ENCODE results near the gene KCNJ3. TPM values are rescaled to one million over a fixed set of nuclear protein-coding genes. Genes with fewer than 3 reads are reported as not detected.

The KCNJ3 gene, protein sequence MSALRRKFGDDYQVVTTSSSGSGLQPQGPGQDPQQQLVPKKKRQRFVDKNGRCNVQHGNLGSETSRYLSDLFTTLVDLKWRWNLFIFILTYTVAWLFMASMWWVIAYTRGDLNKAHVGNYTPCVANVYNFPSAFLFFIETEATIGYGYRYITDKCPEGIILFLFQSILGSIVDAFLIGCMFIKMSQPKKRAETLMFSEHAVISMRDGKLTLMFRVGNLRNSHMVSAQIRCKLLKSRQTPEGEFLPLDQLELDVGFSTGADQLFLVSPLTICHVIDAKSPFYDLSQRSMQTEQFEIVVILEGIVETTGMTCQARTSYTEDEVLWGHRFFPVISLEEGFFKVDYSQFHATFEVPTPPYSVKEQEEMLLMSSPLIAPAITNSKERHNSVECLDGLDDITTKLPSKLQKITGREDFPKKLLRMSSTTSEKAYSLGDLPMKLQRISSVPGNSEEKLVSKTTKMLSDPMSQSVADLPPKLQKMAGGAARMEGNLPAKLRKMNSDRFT
- polyA plus RNA-seq (ENCODE audit: insufficient read length in 3 of 3), result 1 to 10 TPM; 6.3 to 7.6 (median 7.0) TPM
- long read RNA-seq, donor 1, full-length matches to known transcripts, result 1 of 1 reads
- long read RNA-seq, donor 1, partial matches to known transcripts, result 0 of 1 reads
- long read RNA-seq, donor 1, other reads (novel, unspliced or antisense), result 0 of 1 reads
- long read RNA-seq, donor 2, full-length matches to known transcripts, result 1 of 1 reads
- long read RNA-seq, donor 2, partial matches to known transcripts, result 0 of 1 reads
- long read RNA-seq, donor 2, other reads (novel, unspliced or antisense), result 0 of 1 reads
- long read RNA-seq, donor 3, result 0 reads
- long read RNA-seq, donor 4, full-length matches to known transcripts, result 1 of 1 reads
- long read RNA-seq, donor 4, partial matches to known transcripts, result 0 of 1 reads
- long read RNA-seq, donor 4, other reads (novel, unspliced or antisense), result 0 of 1 reads
- long read RNA-seq, donor 5, full-length matches to known transcripts, result 1 of 1 reads
- long read RNA-seq, donor 5, partial matches to known transcripts, result 0 of 1 reads
- long read RNA-seq, donor 5, other reads (novel, unspliced or antisense), result 0 of 1 reads
- long read RNA-seq, donor 6, full-length matches to known transcripts, result 1 of 1 reads
- long read RNA-seq, donor 6, partial matches to known transcripts, result 0 of 1 reads
- long read RNA-seq, donor 6, other reads (novel, unspliced or antisense), result 0 of 1 reads
- long read RNA-seq, donor 7, full-length matches to known transcripts, result 1 of 1 reads
- long read RNA-seq, donor 7, partial matches to known transcripts, result 0 of 1 reads
- long read RNA-seq, donor 7, other reads (novel, unspliced or antisense), result 0 of 1 reads
- long read RNA-seq, donor 8, full-length matches to known transcripts, result 1 of 1 reads
- long read RNA-seq, donor 8, partial matches to known transcripts, result 0 of 1 reads
- long read RNA-seq, donor 8, other reads (novel, unspliced or antisense), result 0 of 1 reads
- long read RNA-seq, donor 9, full-length matches to known transcripts, result 2 of 2 reads
- long read RNA-seq, donor 9, partial matches to known transcripts, result 0 of 2 reads
- long read RNA-seq, donor 9, other reads (novel, unspliced or antisense), result 0 of 2 reads
- long read RNA-seq, donor 10, full-length matches to known transcripts, result 1 of 1 reads
- long read RNA-seq, donor 10, partial matches to known transcripts, result 0 of 1 reads
- long read RNA-seq, donor 10, other reads (novel, unspliced or antisense), result 0 of 1 reads
- long read RNA-seq, donor 11, result 0 reads
- long read RNA-seq, donor 12, full-length matches to known transcripts, result 3 of 3 reads
- long read RNA-seq, donor 12, partial matches to known transcripts, result 0 of 3 reads
- long read RNA-seq, donor 12, other reads (novel, unspliced or antisense), result 0 of 3 reads
- long read RNA-seq, donor 13, full-length matches to known transcripts, result 1 of 1 reads
- long read RNA-seq, donor 13, partial matches to known transcripts, result 0 of 1 reads
- long read RNA-seq, donor 13, other reads (novel, unspliced or antisense), result 0 of 1 reads
- long read RNA-seq, donor 14, result 0 reads
- long read RNA-seq, donor 15, full-length matches to known transcripts, result 3 of 3 reads
- long read RNA-seq, donor 15, partial matches to known transcripts, result 0 of 3 reads
- long read RNA-seq, donor 15, other reads (novel, unspliced or antisense), result 0 of 3 reads
- long read RNA-seq, donor 16, result 0 reads

DNA sequence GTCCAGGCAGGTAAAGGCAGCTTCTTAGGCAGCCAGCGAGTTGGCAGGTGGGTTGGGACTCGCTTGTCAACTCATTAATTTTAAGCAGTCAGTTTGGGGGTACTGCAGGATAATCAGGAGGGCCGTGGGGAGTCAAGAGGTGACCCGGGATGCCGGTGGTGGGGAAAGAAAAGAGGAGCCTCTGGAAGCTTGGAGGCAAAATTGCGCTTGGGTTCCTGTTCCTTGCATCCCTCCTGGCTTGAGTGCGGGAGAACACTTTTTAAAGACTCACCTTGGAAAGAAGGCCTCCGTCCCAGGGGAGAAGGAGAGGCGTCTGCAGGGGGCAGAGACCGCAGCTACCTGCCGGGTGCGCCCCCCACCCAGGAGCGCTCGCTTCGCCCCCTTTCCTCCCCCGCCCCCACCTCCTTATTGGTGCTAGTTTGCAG, at the start of gene KCNJ3:
Gene KCNJ3 (plus strand): TSS at position 400 of the 425 bp plus-strand sequence. CDS start 81 bp downstream, outside the sequence.
- DNase-seq, result no peak

DNA sequence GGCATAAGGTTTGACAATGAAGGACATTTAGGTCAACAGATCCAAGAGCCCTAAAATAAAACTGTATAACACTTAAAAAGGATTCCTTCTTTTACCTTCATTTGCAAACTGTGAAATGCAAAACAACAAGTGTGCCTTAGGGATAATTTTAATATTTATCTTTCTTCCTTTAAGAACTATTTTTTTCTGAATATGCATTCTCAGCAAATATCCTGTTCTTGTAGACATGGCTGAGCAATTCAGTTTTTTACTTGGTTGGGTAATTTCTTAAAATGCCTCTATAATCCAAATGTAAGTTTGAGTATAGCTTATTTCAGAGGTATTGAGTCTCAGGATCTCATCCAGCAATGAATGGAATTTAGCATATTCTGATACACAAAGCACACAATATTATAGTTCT, 43.0 kb upstream of the KCNJ3 start:
- no peak for DNase-seq

DNA sequence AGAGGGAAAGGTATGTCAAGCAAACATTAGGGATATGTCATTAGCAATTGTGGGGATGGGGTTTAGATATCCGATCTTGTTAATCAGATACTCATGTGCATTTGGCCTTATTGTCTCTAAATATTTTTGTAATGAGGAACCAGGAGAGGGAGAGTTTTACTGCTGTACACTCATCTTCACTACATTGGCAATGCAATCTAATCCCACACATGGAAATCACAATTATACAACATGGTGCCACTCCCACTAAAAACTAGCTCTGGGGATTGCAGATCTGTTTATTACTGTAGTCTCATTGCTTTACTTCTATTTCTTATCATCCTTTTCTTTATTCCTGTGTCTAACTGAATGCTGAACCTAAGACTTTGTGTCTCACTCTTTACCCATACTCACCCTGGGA, 39.6 kb upstream of the KCNJ3 start:
- DNase-seq, result no peak

DNA sequence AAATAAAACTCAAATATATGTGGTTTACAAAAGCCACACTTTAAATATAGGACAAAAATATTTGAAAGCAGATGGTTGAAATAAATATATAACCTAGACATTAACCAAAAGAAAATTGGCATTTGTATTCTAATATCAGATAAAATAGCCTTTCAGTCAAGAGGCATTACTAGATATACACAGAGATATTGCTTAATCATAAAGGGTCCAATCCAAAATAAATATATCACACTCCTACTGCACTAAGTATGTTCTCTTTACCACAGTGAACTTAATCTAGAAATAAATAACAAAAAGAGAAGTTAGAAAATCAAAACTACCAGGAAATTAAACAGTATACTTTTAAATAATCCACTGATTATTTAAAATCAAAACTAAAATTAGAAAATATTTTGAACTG, 34.2 kb upstream of the KCNJ3 start:
- no peak for DNase-seq

DNA sequence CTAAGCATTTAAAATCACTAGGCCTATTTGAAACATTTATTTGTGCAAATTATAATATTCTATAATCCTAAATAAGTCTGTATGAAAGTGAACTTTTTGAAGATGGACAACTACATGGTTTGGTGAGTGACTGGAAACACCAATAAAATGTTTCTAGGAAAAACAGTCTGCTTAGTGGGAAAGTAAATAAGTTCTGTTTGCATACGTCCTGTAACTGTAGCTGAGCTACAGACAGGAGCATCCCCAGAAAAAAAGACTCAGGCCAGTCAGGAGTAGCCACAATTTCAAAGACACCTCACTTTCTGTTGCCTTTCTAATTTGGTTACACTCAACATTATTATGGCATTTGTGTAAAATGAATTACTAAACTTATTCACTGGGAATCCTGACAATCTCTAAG, 28.4 kb upstream of the KCNJ3 start:
- DNase-seq, result no peak

DNA sequence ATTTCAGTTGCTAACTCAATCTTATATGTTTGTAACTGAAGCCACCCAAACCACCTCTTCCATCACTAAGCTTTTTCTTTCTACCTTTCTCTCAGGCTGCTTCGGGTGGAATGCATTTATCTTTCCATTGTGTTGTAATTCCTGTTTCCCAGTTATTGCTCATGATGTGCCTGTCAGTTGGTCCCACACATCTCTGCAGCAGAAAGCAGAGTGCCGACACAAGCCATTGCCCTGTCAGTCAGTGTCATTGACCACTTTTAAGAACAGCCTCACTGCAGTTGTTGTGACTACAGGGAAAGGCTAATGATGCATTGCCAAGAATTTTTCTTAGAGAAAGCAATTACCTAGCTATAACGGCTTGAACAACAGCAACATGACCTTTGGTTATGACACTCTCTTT, 24.8 kb upstream of the KCNJ3 start:
- DNase-seq, result no peak

DNA sequence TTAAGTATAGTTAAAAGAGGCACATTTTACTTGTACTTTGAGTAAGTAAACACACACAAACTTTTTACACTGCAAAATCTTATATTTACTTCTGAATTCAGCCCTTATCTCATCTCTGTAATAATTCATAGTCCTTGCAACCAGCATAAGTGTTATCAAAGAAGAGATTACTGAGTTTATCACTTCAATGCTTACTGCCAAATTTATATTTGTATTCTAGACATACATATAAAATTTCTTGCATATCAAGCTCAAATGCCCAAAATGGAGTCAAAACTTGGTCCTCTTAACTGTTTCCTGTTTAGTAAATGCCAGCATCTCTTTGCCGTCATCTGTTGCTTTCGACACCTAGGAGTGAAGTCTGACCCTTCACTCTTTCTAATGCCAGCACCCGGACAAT, 21.1 kb upstream of the KCNJ3 start:
- no peak for DNase-seq

DNA sequence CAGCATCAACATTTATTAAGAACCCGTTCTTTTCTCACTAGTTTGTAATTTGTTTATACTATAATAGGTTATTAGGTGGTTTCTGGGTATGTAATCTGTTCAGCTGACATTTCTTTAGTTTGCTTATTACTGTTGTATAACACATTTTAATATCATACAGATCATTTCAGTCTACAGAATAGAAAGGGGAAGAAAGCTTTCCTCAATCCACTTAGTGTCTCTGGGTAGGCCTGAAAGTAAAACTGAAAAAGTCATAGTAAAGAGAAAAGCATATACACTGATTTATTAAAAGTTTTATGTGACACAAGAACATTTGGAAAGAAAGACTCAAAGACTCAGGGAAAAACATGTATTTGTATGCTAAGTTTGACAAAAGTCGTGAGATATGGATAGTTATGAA, 16.8 kb upstream of the KCNJ3 start:
- DNase-seq, result no peak

DNA sequence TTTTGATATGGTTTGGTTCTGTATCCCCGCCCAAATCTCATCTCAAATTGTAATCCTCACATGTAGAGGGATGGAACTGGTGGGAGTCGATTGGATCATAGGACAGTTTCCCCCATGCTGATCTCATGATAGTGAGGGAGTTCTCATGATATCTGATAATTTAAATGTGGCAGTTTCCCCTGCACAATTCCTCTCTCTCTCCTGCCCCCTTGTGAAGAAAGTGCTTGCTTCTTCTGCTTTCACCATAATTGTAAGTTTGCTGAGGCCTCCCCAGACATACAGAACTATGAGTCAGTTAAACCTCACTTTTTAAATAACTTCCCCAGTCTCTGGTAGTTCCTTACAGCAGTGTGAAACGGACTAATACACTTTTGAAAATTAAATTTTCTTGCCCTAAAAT, 12.3 kb upstream of the KCNJ3 start:
- DNase-seq, result no peak

DNA sequence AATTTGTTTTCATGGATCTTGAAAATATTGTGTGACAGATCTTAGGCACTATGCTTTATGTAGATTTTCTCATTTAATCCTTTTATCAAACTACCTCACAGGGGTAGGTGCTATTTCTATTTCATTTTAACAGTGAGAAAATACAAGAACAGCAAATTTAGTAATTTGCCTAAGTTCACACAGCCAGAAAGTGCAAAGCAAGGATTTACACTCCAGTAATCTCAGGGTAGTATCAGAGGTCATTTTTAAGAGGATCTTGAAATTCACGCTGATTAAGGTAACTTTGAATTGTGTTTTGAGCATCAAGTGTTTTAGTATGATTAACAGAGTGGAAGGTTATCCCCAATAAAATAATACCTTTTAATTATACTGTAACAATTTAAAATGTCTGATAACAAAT, 10.1 kb upstream of the KCNJ3 start:
- DNase-seq, result no peak

DNA sequence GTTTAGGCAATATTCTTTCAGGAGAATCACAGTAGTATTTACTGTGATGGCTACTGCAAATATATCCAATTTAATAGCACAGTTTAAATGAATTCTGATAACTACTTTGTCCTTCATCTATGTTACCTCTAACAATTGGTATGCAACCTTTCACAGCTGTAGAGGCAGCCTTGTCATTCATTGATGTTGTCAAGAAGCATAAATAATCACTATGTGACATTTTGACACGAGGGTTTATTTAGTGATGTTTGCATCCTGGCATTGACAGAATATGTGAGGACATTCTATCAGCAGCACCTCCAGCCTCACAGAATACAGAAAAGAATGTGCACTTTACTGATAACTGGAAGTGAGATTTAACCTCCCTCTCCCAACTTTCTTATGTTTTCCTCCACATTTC, 9.3 kb upstream of the KCNJ3 start:
- no peak for DNase-seq

DNA sequence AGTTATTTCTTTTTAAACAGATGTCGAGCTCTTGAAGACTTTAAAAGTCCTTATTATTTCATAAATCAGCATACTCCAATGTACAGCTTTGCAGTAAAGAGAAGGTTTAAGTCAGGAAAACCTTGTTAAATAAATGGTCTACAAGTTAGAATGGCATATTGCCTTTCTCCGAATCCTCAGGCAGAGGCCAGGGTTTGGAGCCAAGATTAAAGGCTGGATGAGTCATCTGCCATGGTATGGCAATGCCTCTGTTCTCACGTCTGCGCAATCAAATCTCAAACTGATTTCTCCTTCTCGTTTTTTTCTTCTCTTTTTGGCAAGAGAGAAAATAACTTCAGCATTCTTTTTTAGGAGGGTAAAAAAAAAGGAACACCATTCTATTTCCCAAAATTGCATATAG, 5.6 kb upstream of the KCNJ3 start:
- DNase-seq, result no peak

DNA sequence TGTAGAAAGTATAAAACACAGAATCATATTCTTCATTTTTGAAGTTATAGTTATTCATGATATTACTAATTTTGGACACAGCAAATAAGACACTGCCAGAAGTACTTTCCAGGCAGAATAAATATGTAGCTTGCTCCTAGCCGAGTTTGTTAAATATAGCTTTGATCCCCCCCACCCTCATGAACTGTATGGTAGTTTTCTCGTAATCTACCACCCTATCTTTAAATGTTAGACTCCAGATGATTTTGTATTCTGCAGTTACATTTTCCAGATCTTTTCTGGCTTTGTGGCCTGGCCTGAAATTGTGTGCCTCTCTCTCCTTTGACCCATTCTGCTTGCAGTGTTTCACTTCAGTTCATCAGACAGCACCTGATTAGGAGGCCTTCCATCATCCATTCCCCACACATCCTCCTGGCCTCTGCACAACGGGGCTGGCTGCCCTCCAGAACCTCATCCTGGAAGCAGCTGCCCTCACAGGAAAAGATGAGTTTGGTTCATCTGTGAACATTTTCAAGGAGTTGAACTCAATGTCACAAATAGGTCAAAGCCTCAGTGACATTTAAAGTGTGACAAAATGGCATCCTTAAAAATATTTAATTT, 4.7 kb upstream of the KCNJ3 start:
- DNase-seq, result no peak

DNA sequence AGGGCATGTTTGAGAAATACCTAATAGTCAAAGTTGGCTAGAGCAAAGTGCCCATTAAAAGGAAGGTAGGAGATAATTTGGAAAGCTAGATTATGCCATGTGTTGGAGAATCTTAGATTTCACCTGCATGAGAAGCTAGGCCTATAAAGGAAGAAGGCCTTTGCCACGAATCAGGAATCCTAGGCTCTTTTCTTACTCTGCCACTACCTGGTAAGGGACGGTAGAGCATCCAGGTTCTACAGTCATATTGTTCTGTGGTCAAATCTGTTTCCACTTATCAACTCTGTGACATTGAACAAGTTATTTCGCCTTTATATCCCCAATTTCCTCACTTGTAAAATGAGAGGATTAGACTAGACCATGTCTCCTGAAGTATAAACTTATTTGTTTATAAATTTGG, 3.6 kb upstream of the KCNJ3 start:
- no peak for DNase-seq

DNA sequence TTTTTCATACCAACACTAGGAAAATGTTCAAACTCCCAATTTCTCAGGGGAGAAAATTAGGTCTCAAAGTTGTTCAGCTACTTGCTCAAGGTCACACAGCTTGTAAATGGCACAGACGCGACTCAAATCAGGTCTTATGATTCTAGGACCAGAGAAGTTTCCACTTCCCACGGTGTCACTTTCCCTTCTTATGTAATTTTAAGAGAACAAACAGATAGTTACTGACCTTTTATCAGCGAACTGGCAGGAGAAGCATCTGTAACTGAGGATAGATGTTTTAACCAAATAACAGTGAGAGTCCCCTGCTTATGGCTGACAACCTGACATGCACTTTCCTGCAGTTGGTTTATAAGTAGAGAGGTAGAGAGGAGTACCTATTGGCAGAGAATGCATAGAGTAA, 2.1 kb upstream of the KCNJ3 start:
- no peak for DNase-seq

DNA sequence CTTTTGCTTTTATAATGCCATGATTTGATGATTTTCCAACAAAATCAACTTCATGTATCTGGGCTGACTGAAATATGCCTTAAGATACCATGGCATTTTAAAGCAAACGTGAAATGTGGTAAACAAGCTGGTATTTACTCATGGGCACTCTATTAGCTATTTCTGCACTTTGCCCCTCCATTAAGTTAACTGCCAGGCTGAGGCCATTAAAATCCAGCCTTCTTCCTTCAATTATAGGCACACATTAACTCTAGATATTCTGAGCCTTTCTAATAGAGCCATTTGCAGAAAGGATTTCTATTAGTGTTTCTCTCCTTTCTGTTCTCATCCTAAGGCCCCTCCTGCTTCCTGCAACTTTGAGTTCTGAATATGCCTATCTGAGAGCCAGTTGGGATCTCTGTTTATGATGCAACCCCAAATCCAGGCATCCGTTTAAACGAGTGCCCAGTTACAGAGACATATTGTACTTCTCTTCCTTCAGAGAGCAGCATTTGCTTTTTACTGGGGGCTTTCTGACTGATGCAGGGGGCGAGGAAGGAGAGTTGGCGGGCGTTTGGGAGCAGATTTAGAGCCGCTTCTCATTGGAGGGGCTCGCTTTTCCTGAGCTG, 1.6 kb upstream of the KCNJ3 start:
- DNase-seq, result no peak

DNA sequence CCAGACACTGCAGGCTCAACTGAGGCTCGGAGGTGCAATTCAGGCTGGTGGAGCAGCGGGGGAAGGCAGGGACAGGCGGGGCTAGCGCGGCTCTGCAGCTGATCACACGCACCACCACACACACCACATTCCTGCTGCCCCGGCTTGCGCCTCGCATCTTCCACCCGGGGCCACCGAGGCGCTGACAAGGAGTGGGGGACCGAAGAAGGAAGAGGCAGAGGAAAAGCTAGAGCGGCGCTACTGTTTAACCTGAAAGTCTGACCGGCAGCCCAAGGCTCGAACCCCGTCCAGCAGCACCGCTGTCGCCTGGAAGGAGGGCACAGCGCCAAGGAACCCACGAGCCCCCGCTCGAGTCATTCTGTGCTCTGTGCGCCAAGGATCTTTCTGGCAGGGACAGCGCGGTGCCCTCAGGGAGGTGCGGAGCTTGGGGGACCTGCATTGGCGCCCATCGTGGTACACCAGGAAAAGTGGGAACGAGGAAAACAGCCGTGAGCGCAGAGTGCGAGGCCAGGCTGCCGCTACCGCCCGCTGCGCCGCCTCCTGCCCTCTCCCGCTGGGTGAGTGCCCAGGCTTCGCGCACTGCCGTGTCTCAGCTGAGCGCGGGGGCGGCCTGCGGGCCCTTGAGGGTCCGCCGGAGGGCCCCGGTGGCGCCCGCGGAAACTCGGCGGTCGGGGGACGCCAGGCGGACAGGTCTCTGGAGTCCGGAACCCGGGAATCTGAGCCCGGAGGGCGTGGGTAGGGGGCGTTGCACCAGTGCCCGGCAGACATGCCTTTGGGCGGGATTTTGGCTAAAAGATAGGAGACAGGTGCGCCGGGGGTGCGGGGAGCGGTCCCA, 860 bp upstream of the KCNJ3 start:
- DNase-seq, result peak; percentile 57
